Embryonic facial prominence (tissue), 1 donor: Measurements from ENCODE around the gene IMPDH2.

Source experiments
- DNase-seq: peaks from one replicate; pipeline ENCODE4 v3.0.0-alpha.2; 2016; ENCODE audit errors: extremely low spot score

The IMPDH2 gene

DNA sequence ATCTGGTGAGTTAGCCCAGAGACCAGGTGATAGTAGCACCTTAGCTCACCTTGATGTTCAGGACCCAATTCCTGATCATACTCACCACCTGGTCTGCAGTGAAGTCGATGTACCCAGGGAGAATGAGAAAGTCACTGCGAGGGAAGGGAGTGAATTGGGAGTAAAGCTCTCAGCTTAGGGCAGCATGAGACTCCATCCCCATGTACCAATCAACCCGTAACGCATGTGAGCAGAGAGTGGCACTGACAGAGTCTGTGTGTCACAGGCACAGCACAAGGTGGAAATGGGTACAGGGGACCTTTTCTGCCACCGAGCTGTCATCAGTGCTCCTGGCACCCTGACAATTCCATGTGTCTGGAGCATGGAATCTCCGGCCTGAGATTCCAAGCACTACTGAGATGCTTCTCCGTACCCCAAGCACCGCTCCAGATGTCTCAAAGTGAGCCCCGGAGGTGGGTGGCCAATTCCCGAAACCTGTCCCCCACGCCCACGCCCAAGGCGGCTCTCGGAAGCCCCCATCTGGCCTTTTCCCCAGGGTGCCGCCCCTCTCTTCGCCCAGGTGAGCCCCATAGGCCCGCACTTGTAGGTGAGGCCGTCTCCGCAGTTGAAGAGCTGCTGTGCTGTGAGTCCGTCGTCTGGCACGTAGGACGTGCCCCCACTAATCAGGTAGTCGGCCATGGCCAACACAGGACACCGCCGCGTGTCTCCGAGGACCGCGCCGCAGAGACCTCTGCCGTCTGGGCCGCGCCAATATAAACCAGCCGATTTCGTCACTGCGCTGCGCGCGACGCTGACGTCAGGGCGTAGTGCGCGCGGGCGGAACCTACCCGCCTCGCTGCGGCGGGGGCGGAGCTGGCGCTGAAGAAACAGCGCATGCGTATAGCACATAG lies at the start of gene IMPDH2:
Gene IMPDH2 (minus strand): TSS at position 726 of the 890 bp plus-strand sequence. CDS start 48 bp downstream, at position 678.
- DNase-seq, result peak; percentile 87

GRCh38 chr3:49076646-49077045 lies 47.4 kb upstream of the IMPDH2 start:
- DNase-seq, result no peak

DNA sequence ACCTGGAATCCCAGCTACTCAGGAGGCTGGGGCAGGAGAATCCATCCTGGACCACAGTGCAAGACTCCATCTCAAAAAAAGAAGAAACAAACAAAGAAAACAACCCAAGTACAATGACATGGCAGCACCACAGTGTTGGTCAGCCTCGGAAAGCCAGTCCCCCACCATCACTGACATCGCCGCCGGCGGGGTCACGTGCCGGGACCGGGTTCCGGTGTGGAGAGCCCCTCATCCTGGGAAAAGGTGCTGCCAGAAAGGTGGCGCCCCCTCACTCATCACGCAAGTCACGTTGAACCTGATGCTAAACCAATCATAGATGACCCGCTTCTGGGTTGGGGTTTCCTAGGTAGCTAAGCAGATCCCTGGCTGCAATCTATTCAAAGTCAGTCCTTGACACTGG lies 46.9 kb upstream of the IMPDH2 start:
- DNase-seq, result no peak

DNA sequence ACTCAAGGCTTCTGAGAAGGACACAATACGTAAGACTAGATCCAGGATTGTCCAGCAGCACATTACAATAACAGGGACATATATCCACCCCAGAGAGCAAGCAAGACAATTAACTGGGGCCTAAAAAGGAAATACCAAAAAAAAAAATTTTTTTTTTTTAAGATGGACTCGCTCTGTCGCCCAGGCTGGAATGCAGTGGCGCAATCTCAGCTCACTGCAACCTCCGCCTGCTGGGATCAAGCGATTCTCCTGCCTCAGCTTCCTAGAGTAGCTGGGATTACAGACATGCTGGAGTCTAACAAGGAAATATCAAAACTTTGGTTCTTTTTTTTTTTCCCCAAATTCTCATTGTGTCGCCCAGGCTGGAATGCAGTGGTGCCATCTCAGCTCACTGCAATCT lies 28.8 kb upstream of the IMPDH2 start:
- DNase-seq, result no peak

- DNase-seq, result no peak
Measured at GRCh38 chr3:49057268-49057667, 28.1 kb upstream of the IMPDH2 start.

DNA sequence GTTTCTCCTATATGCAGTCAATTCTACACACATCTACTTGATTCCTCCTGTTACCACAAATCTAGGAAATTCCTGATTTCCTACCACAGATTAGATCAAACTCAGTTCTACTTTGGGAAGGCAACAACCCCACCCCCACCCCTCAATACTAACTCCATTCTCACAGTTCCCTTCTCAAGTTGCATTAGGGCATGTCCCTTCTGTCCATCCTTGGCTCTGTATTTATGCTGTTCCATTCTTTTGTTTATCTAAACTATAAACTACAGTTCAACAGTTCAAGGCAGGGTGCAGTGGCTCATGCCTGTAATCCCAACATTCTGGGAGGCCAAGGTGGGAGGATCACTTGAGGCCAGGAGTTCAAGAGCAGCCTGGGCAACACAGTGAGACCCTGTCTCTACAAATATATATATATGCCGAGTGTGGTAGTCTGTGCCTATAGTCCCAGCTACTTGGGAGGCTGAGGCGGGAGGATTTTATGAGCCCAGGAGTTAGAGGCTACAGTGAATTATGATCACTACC lies 25.2 kb upstream of the IMPDH2 start:
- no peak for DNase-seq

DNA sequence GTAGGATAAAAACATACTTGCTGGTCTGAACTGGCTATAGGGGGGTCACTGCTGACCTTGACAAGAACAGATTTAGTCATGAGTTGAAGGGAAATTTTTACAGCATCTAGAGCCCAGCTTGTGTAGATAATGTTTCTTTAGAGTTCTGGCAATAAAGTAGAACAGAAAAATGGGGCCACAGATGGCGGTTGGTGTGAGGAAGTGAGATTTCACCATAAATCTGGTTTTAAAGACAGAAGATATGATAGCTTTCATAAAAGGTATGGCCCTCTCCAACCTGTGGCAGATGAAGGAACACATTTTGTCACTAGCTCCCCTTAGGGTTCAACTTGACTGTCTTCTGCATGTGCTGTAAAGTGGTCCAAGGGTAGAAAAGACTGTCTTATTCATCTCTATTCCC lies 24.3 kb upstream of the IMPDH2 start:
- DNase-seq, result no peak

DNA sequence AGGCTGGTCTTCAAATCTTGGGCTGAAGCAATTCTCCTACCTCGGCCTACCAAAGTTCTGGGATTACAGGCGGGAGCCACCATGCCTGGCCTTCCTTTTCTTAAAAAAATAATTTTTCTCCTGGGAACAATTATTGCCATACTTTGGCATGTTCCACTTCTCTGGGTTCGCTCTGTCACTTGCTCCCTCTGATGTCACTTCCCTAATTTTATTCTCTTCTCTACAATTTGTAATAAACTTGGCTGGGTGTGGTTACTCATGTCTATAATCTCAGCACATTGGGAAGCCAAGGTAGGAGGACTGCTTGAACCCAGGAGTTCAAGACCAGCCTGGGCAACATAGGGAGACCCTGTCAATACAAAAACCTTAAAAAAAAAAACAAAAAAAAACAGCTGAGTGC lies 6.1 kb upstream of the IMPDH2 start:
- DNase-seq, result no peak

- DNase-seq, result no peak
Measured at GRCh38 chr3:49034650-49035049, 5.5 kb upstream of the IMPDH2 start.

DNA sequence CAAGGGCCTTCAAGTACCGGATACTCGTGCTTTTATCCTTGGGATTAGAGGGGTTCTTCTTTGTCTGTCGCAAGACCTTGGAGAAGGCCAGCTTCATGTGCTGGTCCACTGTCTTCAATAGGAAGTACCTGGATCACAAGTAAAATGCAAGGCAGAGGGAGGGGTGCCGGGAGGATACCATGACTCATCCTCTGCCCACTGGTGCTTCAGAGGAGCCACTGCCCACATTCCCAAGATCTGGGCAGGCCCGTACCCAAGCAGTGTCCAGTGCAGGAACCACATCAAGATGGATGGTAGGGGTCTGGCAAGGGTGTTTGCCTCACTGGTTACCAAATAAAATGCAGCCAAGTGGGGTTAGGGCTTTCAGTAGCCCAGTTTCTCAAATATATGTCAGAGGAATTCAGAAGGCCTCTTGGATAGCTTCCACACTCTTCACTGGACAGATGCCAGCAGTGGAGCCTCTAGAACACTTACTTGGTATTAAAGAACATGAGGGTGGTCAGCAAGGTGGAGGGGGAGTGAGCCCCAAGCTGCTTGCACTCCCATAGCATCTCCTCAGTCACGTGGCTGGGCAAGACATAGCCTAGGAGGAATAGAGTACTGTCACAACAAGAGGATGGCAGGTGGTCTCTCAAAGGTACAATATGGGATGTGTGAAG lies 3.6 kb upstream of the IMPDH2 start:
- no peak for DNase-seq

DNA sequence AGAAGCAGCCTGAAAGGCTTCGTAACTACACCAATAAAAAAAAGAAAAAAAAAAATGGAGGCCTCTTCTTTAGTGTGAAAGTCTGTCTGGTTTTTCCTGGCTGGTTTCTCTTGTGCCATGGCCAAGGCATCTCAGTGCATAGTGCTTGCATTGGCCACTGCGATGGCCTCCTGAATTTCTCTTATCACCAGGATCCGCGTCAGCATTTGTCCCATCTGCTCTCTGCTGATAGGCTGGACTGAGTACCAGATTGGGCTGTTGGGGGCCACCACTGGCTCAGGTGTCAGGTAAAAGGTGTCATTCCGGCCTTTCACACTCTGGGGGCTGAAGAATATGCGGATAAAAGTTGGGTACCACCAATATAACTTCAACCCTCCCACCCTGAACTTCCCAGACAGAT lies 1.1 kb upstream of the IMPDH2 start:
- DNase-seq, result no peak

- DNase-seq, result no peak
Measured at GRCh38 chr3:49029563-49029884, 326 bp upstream of the IMPDH2 start.

DNA sequence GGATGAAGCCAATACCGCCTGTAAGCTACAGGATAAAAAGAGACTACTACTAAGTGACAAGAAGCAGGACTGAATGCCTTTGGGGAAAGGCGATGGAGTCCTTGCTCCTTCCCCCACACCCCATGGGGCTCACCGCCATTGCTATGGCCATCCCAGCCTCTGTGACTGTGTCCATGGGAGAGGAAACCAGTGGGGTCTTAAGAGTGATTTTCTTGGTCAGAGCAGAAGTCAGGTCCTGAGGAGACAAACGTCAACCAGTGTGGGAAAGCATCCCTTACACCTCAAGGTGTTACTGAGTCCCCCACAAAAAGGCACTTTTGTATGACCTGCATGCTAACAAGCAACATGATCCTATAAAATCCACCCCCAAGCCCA lies 913 bp downstream of the IMPDH2 start:
- no peak for DNase-seq

DNA sequence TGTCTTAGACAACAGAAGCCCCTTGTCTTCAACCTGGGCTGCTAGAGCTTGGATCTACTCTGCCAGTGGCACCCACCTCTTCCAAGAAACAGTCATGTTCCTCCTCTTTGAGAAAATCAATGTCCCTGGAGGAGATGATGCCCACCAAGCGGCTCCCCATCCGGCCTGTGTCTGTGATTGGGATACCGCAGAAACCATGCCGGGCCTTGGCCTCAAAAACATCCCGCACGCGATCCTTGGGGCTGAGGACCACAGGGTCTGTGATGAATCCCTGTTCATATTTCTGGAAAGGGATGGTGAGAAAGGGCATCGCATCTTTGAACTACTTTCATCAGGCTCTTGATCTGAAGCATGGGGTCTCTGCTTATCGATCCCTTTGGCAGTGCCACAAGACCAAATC lies 1.6 kb downstream of the IMPDH2 start:
- no peak for DNase-seq

DNA sequence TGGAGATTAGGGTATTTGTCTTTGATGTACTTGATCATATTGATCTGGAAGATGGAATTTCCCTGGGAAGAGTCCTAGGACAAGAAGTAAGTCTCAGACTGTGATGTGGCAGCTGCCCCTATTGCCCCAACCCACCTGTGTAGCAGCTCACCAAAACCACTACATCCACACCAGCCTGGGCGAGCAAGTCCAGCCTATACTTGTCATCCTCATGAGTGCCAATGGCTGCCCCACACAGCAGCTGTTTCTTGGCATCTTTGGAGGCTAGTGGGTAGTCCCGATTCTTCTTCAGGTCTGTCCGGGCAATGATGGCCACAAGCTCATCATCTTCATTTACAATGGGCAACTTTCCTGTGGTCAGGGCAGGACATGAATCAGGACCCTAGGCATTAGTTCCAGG lies 2.7 kb downstream of the IMPDH2 start:
- no peak for DNase-seq

GRCh38 chr3:49025793-49026520 lies 3.2 kb downstream of the IMPDH2 start:
- no peak for DNase-seq

DNA sequence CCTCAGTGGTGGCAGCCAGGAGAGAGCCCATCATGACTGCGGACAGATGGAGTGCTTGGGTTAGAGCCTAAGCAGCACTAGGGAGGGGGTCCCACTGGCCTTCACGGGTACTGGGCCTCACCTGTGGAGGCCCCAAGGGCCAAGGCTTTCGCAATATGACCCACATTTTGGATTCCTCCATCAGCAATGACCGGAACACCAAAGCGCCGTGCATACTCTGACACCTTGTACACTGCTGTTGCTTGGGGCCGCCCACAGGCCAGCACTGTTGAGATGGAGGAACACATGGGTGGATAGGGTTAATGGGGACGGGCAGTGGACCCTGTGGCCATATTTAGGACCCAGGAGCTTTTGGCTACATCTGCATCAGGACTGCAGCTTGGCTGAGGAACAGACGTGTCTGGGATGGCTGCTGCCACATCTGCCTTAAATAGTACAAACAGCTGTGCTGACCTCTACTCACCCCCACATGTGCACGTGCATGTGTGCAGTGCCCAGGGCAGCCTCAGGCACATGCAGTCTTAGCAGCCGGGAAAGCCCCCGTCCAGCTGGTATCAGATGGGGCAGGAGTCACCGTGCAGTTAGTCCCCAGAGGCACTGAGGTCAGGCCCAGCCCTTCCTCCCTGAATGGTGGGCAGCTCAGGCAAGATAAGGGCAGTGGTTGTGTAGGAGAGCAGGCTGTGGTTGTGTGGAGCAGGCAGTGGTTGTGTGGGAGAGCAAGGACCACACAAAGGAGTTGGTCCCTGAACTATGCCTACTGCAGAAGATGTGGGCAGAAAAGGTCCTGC lies 4.0 kb downstream of the IMPDH2 start:
- DNase-seq, result no peak

DNA sequence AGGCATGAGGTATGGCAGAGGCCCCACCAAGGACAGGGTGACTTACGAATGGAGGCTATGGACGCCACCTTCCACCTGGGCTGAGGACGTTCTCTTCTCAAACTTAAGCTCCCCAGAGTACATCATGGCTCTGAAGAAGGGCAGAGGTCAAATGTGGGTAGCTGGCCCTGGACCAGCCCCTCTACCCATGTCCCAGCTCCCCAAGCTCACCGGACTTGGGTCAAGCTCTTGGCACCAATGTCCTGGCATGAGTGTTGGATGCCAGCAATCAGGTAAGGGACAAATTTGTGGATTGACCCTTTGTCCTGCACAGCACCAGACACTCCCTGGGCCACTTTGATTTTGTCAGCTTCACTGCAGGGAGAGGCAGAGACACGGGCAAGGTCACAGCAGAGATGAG lies 4.7 kb downstream of the IMPDH2 start:
- DNase-seq, result no peak

DNA sequence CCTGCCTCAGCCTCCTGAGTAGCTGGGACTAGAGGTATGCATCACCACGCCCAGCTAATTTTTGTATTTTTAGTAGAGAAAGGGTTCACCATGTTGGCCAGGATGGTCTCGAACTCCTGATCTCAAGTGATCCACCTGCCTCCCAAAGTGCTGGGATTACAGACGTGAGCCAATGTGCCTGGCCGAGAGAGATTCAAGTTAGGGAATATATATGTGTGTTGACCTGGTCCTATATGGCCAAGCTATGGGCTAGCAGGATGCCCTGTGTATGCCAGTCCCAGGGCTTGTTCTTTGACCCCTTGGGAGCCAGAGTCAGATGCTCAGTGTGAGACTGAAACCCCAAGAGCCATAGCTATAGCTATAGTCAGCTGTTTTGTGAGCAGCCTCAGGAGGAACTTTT lies 5.4 kb downstream of the IMPDH2 start:
- DNase-seq, result no peak

DNA sequence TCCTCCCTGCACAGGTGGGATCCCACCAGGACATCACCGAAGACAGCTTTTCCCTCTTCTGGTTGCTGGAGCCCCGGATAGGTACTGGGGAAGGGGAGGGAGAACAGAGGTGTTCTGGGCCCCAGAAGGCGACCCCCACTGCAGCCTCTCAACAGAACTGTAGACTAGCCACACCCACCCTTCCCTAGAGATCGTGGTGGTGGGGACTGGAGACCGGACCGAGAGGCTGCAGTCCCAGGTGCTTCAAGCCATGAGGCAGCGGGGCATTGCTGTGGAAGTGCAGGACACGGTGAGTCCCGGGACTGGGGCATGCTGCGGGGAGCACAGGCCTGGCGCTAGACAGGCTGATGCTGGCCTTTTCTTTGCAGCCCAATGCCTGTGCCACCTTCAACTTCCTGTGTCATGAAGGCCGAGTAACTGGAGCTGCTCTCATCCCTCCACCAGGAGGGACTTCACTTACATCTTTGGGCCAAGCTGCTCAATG lies 6.5 kb downstream of the IMPDH2 start:
- DNase-seq, result no peak

DNA sequence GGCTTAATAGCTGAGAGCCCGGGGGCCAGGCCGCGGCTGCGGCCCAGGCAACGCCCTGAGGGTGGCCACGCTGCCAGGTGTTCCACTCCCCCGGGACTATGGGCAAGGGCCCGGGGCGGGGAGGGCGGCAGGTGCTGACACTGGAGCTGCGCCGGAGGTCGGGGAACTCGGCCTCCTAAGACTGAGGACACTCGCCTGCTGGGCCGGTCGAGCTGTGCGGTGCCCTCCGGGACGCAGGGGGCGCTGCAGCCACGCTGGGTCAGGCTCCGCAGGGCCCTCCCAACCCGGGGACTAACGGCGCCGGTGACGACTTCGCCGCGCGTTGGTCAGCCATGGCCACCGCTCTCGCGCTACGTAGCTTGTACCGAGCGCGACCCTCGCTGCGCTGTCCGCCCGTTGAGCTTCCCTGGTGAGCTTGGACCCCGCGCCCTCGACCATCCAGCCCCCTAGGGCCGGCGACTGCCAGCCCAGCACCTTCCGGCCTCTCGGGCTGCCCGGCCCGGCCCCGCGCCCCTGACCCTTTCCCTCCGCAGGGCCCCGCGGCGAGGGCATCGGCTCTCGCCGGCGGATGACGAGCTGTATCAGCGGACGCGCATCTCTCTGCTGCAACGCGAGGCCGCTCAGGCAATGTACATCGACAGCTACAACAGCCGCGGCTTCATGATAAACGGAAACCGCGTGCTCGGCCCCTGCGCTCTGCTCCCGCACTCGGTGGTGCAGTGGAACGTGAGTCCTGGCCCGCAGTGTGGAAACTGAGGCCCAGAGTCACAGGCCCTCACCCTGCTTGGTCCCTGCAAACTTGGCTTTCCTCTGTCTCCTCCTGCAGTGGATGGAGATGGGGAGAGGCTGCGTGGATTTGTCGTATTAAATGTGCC lies 7.1 kb downstream of the IMPDH2 start, which contains the start of gene NDUFAF3:
Gene NDUFAF3 (plus strand): TSS at position 309 of the 875 bp plus-strand sequence. CDS start 24 bp downstream, at position 333.
- DNase-seq, result peak; percentile 69
